Measurements from ENCODE around the gene KSR2.

GRCh38 chr12:117499759-117500485, 468.9 kb downstream of the KSR2 start:
- TF ChIP-seq, protein P1, sequence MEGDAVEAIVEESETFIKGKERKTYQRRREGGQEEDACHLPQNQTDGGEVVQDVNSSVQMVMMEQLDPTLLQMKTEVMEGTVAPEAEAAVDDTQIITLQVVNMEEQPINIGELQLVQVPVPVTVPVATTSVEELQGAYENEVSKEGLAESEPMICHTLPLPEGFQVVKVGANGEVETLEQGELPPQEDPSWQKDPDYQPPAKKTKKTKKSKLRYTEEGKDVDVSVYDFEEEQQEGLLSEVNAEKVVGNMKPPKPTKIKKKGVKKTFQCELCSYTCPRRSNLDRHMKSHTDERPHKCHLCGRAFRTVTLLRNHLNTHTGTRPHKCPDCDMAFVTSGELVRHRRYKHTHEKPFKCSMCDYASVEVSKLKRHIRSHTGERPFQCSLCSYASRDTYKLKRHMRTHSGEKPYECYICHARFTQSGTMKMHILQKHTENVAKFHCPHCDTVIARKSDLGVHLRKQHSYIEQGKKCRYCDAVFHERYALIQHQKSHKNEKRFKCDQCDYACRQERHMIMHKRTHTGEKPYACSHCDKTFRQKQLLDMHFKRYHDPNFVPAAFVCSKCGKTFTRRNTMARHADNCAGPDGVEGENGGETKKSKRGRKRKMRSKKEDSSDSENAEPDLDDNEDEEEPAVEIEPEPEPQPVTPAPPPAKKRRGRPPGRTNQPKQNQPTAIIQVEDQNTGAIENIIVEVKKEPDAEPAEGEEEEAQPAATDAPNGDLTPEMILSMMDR (IDR thresholded peaks at IDR 0.05): no peak
- TF ChIP-seq POLR2AphosphoS5 (IDR thresholded peaks at IDR 0.05): no peak
